Neural cell (in vitro differentiated cells): ENCODE results near the gene CARHSP1. TPM values are rescaled to one million over a fixed set of nuclear protein-coding genes. Genes with fewer than 3 reads are reported as not detected.

ENCODE experiments used
- H2AFZ ChIP-seq: fragments of 200-600, 300-800 bp; sonication (generic), shearing (Covaris generic); 2 replicates; pipeline ENCODE4 v1.6.0; 2014; ENCODE audit warnings: low read depth, mild to moderate bottlenecking, antibody characterized with exemption, low read length, moderate library complexity
- H3F3A ChIP-seq: fragments of 200-600 bp; shearing (Covaris generic); 2 replicates; pipeline ENCODE4 v1.6.1; 2016; ENCODE audit warnings: mild to moderate bottlenecking, moderate library complexity, mixed read lengths, antibody characterized with exemption, low read length; ENCODE audit not compliant: insufficient read depth, poor library complexity, severe bottlenecking
- H3K27ac ChIP-seq: fragments of 200-600, 300-800 bp; sonication (generic), shearing (Covaris generic); 2 replicates; pipeline ENCODE4 v1.5.1; 2014; ENCODE audit warnings: mild to moderate bottlenecking, low read length, moderate library complexity
- H3K27me3 ChIP-seq: fragments of 300-800, 200-600 bp; sonication (generic), shearing (Covaris generic); 2 replicates; pipeline ENCODE4 v1.6.0; 2014; ENCODE audit warnings: mild to moderate bottlenecking, low read depth, low read length, moderate library complexity; ENCODE audit not compliant: insufficient read depth
- H3K36me3 ChIP-seq: fragments of 300-800, 200-600 bp; sonication (generic), shearing (Covaris generic); 2 replicates; pipeline ENCODE4 v1.5.1; 2014; ENCODE audit warnings: mild to moderate bottlenecking, antibody characterized with exemption, low read length, moderate library complexity; ENCODE audit not compliant: insufficient read depth
- H3K4me2 ChIP-seq: fragments of 300-800, 200-600 bp; sonication (generic), shearing (Covaris generic); 2 replicates; pipeline ENCODE4 v1.6.0; 2014; ENCODE audit warnings: mild to moderate bottlenecking, low read length
- H3K4me3 ChIP-seq: fragments of 300-800, 200-600 bp; sonication (generic), shearing (Covaris generic); 2 replicates; pipeline ENCODE4 v1.5.1; 2014; ENCODE audit warnings: mild to moderate bottlenecking, low read length, moderate library complexity
- H3K79me2 ChIP-seq: fragments of 200-600 bp; shearing (Covaris generic); replicated peaks from 2 replicates; pipeline ENCODE4 v1.6.0; 2014; ENCODE audit warnings: mild to moderate bottlenecking, low read length, moderate library complexity; ENCODE audit not compliant: insufficient read depth
- H3K9ac ChIP-seq: fragments of 300-800, 200-600 bp; sonication (generic), shearing (Covaris generic); 2 replicates; pipeline ENCODE4 v1.6.1; 2016; ENCODE audit warnings: mild to moderate bottlenecking, low read length, mixed read lengths
- H3K9me2 ChIP-seq: fragments of 200-600 bp; shearing (Covaris generic); 2 replicates; pipeline ENCODE4 v1.6.1; 2016; ENCODE audit warnings: mild to moderate bottlenecking, low read length, mixed read lengths; ENCODE audit not compliant: insufficient read depth
- H3K9me3 ChIP-seq: fragments of 200-600, 300-800 bp; sonication (generic), shearing (Covaris generic); 2 replicates; pipeline ENCODE4 v1.6.1; 2016; ENCODE audit warnings: mild to moderate bottlenecking, mixed run types, low read length, moderate library complexity, mixed read lengths
- H4K20me1 ChIP-seq: fragments of 200-600 bp; shearing (Covaris generic); 2 replicates; pipeline ENCODE4 v1.6.1; 2016; ENCODE audit warnings: mild to moderate bottlenecking, mixed run types; ENCODE audit not compliant: insufficient read depth
- CTCF ChIP-seq: fragments of 450-650 bp; IDR thresholded peaks from 2 replicates; pipeline ENCODE4 v1.5.1; 2014; ENCODE audit warnings: antibody characterized with exemption, mild to moderate bottlenecking, moderate library complexity; ENCODE audit not compliant: poor library complexity, severe bottlenecking
- EP300 ChIP-seq: fragments of 450-650 bp; conservative IDR thresholded peaks from 2 replicates; pipeline ENCODE4 v1.6.1; 2014; ENCODE audit warnings: antibody characterized with exemption, mild to moderate bottlenecking, moderate library complexity; ENCODE audit not compliant: poor library complexity, severe bottlenecking
- EZH2 ChIP-seq: fragments of 200-600, 300-800 bp; shearing (Covaris generic), sonication (generic); IDR thresholded peaks from 2 replicates; pipeline ENCODE4 v1.6.1; 2014; ENCODE audit warnings: antibody characterized with exemption, low read length, borderline replicate concordance, mild to moderate bottlenecking; ENCODE audit not compliant: insufficient read depth, poor library complexity, severe bottlenecking
- MXI1 ChIP-seq: fragments of 450-650 bp; conservative IDR thresholded peaks from 2 replicates; pipeline ENCODE4 v1.6.1; 2014; ENCODE audit warnings: antibody characterized with exemption, mild to moderate bottlenecking; ENCODE audit not compliant: poor library complexity, severe bottlenecking
- POLR2AphosphoS5 ChIP-seq: IDR thresholded peaks from 2 replicates; pipeline ENCODE4 v1.6.1; 2012
- RAD21 ChIP-seq: fragments of 450-650 bp; conservative IDR thresholded peaks from 2 replicates; pipeline ENCODE4 v1.6.1; 2014; ENCODE audit warnings: antibody characterized with exemption, mild to moderate bottlenecking, moderate library complexity
- REST ChIP-seq: IDR thresholded peaks from 2 replicates; pipeline ENCODE4 v1.6.1; 2012; ENCODE audit warnings: borderline replicate concordance
- SMC3 ChIP-seq: fragments of 450-650 bp; conservative IDR thresholded peaks from 2 replicates; pipeline ENCODE4 v1.6.1; 2014; ENCODE audit warnings: antibody characterized with exemption, mild to moderate bottlenecking, moderate library complexity; ENCODE audit not compliant: poor library complexity
- TAF1 ChIP-seq: IDR thresholded peaks from 2 replicates; pipeline ENCODE4 v1.6.1; 2012; ENCODE audit warnings: low read depth
- polyA plus RNA-seq: library from polyadenylated mRNA; depleted of rRNA; stranded (reverse); fragments of >200 nt; gene quantifications from 2 replicates; pipeline ENCODE4 v1.2.3, GENCODE V29; 2014

CARHSP1 gene
- polyA plus RNA-seq, 1 donor from 2014 or later = 102 TPM

- H3K36me3 ChIP-seq = peaks cover 13% of the 10 kb centered on the region
- no peak overlapping the region for H2AFZ ChIP-seq
- no peaks in the 10 kb centered on the region for H3K9me3 ChIP-seq
- no peaks in the 10 kb centered on the region for H3K27me3 ChIP-seq
- H3F3A ChIP-seq = no peaks in the 10 kb centered on the region
- no peaks in the 10 kb centered on the region for H3K79me2 ChIP-seq
- no peaks in the 10 kb centered on the region for H3K9me2 ChIP-seq
- no peak overlapping the region for H3K27ac ChIP-seq
- no peak overlapping the region for H3K9ac ChIP-seq
- no peak for TF ChIP-seq SMC3
- TF ChIP-seq RAD21 = no peak
- no peak for TF ChIP-seq EP300
- no peak for TF ChIP-seq CTCF
- no peak for TF ChIP-seq TAF1
- no peak for TF ChIP-seq MXI1
- TF ChIP-seq POLR2AphosphoS5 = no peak
- no peak for TF ChIP-seq REST
- TF ChIP-seq EZH2 = no peak
- H3K4me2 ChIP-seq = no peak overlapping the region
- no peaks in the 10 kb centered on the region for H4K20me1 ChIP-seq
- no peak overlapping the region for H3K4me3 ChIP-seq
Measured at GRCh38 chr16:8893426-8893825, 24.6 kb upstream of the CARHSP1 start.

GRCh38 chr16:8892101-8892575, 23.3 kb upstream of the CARHSP1 start:
- Histone ChIP-seq H3K27ac (no peak overlapping the region), H3K36me3 (peaks cover 10% of the 10 kb centered on the region), H4K20me1 (no peaks in the 10 kb centered on the region), H3F3A (no peaks in the 10 kb centered on the region), H3K9me2 (no peaks in the 10 kb centered on the region), H2AFZ (no peak overlapping the region), H3K4me3 (no peak overlapping the region), H3K27me3 (no peaks in the 10 kb centered on the region), H3K9me3 (no peaks in the 10 kb centered on the region), H3K4me2 (no peak overlapping the region), H3K9ac (no peak overlapping the region), H3K79me2 (no peaks in the 10 kb centered on the region)
- no peak for TF ChIP-seq TAF1
- TF ChIP-seq EZH2 = no peak
- TF ChIP-seq REST = no peak
- TF ChIP-seq CTCF = no peak
- TF ChIP-seq RAD21 = no peak
- no peak for TF ChIP-seq EP300
- TF ChIP-seq POLR2AphosphoS5 = no peak
- no peak for TF ChIP-seq MXI1
- TF ChIP-seq SMC3 = no peak
